Inflammatory macrophage (primary cell): ENCODE data around the gene C10orf143.

ENCODE experiments used
- DNase-seq, 2 donors: peaks; one replicate each; pipeline ENCODE4 v3.0.0-alpha.2; 2020 to 2022

C10orf143 gene

GRCh38 chr10:130050721-130051120 is 59.9 kb downstream of the C10orf143 start:
- no peak for DNase-seq

DNA sequence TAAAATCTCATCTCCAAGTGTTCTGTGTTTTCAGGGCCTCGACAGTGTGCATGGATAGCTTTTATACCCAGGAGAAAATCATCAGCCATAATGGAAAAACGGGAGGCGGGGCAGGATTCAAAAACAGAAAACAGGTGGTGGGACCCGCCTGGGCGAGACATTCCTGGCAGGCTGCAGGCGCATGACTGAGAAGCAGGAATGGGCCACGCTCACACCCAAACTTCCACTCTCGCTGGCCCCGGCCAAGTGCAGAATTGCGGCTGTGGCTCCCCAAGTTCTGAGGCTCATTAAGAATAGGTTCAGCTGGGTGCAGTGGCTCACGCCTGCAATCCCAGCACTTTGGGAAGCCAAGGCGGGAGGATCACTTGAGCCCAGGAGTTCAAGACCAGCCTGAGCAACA is 60.6 kb downstream of the C10orf143 start:
- DNase-seq: no peak

DNA sequence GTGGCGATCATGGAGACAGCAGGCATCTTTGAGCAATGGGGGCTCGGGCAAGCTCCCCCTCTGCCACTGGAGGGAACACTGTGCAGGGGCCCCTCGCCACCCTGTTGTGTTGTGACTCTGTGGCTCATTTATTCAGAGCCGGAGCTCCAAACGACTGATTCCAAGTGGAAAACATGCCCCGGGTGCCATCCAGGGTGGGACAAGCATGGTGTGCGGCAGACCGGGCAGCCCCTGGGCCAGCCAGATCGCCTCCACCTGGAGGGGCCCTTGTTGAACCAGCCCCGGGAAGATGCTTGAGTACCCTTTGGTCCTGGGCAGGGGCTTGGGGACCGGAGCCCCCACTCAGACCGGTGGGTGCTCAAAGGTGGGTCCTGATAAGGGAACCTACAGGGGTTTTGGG is 61.4 kb downstream of the C10orf143 start:
- no peak for DNase-seq

- DNase-seq: no peak
These were observed 62.5 kb downstream of the C10orf143 start for GRCh38 chr10:130048081-130048480.

DNA sequence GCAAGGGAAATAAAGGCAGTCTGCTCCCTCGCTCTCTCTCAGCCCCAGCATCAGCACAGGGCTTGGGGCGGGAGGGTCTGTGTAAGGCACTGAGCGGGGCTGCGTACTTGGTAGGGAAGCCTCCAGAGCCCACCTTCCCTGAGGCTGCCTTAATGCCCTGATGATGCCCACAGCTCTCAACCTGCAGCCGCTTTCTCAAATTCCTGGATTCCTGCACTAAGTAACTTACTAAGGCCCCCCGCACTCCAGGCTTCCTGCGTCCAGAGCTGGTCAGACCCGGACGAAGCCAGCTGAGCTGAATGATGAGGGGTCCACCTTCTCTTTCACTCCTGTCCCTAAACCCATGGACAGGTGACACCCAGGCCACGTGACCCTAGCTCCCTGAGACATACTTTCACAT is 63.3 kb downstream of the C10orf143 start:
- no peak for DNase-seq

GRCh38 chr10:130046591-130046990 is 64.0 kb downstream of the C10orf143 start:
- DNase-seq: no peak

DNA sequence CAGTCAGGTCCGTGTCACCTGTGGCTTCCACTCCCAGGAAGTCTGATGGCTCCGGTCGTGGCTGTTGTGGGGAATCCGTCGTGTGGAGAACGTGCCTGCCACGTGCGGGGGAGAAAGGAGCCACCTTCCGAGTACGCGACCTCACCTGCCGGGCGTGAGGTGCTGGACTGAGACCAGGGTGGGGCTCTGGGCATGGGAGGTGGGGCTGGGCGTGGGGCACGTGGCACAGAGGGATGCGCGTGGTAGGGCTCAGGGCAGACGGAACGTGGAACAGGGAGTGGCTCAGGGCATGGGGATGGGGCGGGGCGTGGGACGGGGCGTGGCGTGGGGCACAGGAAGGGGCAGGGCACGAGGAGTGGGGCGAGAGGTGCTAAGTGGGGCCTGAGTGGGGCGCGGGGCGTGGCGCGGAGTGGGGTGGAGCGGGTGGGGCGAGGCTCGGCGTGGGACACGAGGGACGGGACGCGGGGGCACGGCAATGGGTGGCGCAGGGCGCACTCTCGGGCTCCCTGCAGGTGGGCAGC is 64.8 kb downstream of the C10orf143 start:
- DNase-seq: no peak

DNA sequence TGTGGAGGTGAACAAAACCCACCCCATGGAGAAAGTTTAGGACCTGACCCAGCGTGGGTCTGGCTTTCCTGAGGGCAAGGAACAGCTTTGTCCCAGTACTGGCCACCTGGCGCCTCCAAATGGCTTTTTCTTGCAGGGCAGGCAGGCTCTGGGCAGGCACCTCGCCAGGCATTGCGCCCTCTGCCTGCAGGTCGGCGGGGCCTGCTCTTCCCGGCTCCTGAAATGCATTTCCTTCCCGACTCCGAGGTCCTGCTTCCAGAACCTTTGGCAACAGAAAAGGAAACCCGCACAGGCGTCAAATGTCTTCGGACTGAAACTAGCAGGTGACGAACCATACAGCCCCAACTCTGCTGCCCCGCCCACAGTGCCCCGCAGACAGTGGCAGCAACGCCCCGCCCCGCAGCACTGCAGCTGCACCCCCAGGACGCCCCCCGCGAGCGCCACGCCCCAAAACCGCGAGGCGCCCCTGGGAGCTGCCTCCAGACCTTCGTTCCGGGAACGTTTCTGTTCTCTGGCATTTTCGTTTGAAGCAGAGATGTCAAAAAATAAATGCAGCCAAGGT is 65.5 kb downstream of the C10orf143 start:
- no peak for DNase-seq

DNA sequence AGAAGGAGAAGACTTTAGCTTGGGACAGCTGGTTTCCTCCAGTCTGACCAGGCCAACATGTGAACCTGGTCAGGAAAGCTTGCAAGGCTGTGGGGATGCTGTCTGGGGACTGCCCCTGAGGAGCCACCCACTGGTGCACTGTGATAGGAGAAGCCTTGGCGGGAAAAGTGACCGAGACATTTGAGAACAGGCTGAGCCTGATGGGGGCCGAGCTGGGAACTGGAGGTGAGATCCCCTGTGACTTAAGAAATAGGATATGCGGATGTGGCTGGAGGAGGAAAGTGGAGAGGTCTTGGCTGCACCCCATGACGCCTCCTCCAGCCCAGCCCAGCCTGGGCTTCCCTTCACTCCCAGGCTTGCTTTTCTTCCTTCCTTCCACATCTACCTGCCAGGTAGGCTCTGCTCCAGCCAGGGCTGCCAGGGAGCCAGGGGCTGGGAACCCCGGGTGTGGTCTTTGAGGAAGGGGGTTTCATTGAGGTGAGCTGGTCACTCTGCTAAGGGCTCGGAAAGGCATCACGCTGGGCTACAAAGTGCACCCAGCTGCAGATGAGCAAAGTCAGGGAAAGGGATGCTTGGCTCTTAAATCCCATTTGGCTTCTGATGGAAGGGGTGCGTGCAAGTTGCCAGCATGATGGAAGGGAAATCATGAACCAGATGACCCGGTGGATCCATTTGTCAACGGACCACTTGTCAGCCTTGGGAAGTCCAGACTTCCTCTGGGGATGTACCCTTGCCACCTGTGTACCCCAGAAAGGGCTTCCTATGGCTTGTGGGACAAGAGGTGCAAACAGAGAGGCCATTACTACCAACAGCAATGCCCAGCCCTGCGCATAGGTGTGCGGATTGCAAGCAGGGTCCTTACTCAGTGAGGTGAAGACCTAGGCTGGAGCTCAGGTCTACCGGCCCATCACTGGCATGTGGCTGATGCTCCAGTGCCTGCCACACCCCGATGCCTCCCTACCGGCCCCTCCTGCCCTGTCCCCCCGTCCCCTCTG is 66.3 kb downstream of the C10orf143 start:
- no peak for DNase-seq

- no peak for DNase-seq
These were observed 67.1 kb downstream of the C10orf143 start for GRCh38 chr10:130043491-130043890.

DNA sequence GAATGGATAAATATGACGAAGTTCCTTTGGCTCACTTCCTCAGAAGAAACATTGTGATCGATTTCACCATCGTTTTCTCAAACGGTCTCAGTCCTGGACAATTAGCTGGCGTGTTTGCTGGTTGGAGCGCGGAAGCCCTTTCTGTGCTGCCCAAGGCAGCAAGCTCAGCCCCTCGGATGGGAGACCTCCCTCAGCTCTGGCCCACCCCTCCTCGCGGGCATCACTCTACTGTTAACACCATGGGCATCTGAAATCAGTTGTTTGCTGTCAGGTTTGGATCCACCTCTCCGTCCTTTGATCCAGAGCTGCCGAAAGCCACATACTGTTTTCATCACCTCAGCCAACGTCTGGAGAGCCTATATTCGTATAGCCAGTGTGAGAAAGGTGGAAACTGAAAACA is 68.2 kb downstream of the C10orf143 start:
- no peak for DNase-seq

GRCh38 chr10:130041451-130042371 is 68.9 kb downstream of the C10orf143 start:
- DNase-seq: no peak

DNA sequence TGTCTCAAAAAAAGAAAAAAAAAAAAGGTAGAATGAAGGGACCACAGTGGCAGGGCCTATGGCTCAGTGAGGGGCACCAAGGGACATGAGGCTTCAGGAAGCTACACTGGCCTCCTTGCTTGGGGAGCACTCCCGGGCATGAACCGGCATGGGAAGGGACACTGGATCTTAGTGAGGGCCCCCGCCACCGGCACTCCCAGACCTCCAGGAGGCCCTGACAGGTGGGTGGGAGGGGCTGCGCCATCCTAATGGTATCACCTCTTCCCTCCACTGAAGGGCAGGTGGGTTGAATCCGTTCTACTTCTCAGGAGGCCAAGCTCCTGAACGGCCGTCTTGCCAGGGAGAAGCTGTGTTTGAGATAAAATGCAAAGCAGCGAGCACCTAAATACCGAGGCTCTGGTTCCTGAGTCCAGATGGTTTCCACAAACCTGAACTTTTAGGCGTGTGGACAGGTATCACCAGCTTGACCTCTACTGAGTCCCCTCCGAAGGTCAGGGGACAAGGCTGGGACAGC is 69.8 kb downstream of the C10orf143 start:
- no peak for DNase-seq

DNA sequence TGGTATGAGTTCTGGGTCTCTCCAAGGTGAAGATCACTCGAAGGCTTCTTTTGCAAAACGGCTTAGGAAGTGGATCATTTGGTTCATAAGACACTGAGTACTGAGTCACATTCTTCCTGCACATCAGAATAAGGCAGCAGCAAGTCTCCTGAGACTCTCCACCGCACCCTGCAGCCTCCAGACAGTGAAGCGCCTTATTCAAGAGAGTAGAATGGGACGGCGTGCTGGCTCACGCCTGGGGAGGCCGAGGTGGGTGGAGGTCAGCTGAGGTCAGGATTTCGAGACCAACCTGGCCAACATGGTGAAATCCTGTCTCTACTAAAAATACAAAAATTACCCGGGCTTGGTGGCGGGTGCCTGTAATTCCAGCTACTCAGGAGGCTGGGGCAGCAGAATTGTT is 70.3 kb downstream of the C10orf143 start:
- DNase-seq: no peak

GRCh38 chr10:130039141-130039540 is 71.5 kb downstream of the C10orf143 start:
- no peak for DNase-seq

DNA sequence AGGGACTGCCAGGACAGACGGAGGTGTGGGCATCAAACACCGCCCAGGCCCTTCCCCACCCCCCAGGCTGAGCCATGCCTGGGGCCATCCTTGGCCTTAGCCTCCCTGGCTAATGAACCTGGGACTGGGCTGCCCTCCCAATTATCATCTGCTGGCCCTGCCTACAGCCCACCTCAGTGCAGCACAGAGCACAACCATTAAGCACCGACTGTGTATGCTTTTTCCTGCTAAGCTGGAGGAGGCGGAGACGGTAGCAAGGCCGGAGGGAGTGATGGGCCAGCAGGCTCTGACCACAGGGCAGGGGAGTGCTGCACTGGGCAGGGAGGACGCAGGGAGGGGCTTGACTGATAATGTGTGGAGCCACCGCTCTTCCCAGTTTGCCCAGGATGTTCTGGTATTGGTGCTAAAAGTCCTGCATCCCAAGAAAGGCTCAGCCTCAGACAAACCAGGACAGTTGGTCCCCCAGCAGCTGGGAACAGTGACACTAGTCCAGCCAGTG is 72.0 kb downstream of the C10orf143 start:
- no peak for DNase-seq

DNA sequence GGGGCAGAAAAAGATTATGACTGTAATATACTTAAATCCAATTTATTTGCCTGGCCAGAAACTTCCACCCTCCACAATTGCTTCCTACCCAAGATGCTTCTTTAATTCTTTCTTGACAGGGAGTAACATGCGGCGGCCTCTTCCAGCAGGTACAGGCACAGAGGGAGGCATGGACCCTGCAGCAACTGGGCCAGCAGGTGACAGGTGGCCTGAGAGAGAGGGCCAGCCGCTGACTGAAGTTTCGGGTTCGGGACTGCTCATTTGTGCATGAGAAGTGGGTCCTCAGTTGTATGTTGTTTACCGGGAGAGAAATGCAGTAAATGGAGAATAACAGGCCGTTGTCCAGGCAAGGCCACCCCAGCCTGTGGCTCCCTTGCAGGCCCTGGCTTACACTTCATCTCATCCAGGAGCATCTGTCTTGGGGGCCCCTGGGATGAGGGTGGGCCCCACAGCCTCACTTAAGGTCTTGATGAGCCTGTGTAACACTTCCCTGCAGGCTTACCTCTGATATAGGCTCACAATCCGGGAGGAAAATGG is 72.5 kb downstream of the C10orf143 start:
- no peak for DNase-seq

- DNase-seq: no peak
These were observed 73.4 kb downstream of the C10orf143 start for GRCh38 chr10:130037169-130037661.

DNA sequence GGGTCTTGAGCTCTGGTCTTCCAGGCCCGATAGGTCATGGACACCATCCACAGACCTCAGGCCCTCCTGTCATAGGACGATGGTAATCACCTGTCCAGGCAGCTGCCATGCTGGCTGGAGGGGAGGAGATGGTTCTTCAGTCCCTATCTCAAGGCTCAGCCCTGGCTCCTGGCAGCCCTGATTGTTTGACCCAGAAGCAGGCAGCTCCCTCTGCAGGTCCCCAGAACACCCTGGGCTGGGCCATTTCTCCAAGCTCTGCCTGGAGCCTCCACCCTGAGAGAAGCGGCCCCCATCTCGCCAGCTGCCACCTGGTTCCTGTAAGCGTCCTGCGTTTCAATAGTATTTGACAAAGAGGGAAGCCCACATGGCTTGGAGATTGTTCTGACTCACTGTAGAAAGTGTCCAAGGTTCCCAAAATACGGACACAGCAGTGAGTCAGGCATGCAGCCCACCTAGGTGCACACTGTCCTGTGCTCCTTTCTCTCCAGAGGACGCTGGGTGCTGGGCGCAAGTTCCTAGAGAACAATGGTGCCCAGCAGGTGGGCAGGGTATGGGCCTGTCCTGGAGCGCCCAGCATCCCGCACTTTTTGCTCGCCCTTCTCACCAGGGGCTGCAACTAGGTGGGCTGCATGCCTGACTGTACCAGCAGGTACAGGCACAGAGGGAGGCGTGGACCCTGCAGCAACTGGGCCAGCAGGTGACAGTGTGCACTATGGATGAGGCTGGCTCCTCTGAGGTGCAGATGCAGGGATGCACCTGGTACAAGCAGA is 74.1 kb downstream of the C10orf143 start:
- no peak for DNase-seq

GRCh38 chr10:130029209-130029608 is 81.4 kb downstream of the C10orf143 start:
- no peak for DNase-seq

GRCh38 chr10:130028465-130028819 is 82.2 kb downstream of the C10orf143 start:
- no peak for DNase-seq
